Cardiac septum (tissue), 1 donor: Measurements from ENCODE around the gene ZNF273. TPM values are rescaled to one million over a fixed set of nuclear protein-coding genes. Genes with fewer than 3 reads are reported as not detected.
"Not testable (repeated sequence)": the region's sequence is repeated elsewhere in the genome, so short reads cannot be mapped to it uniquely, and the experiment has no call there.

ENCODE experiments used
- DNase-seq: peaks from one replicate; pipeline ENCODE4 v3.0.0-alpha.2; 2020; ENCODE audit warnings: low spot score
- intact Hi-C: fragments of 100-400 bp; cut with DNase I; formaldehyde crosslinking; loops from one replicate; pipeline ENCODE4 v1.14.0; 2022
- total RNA-seq: library from RNA; stranded (reverse); fragmentation: NEBNext Ultra II Directional; extraction: Animal tissue kit (Norgen Biotek cat#: 25700); gene quantifications from one replicate; pipeline ENCODE4 v1.2.1, GENCODE V29; 2021
- donor health status: DM: no; HTN: no; CAD: no.

Gene ZNF273
- total RNA-seq, 1 donor from 2014 or later = 3.0 TPM

GRCh38 chr7:64928252-64929187 lies 25.4 kb downstream of the ZNF273 start:
- intact Hi-C loops, DNase-seq: not testable (repeated sequence)

- intact Hi-C loops = no loop called here
- DNase-seq = no peak
These were observed 31.4 kb downstream of the ZNF273 start for GRCh38 chr7:64934478-64934877.

- intact Hi-C loops = no loop called here
- no peak for DNase-seq
These were observed 35.5 kb downstream of the ZNF273 start for GRCh38 chr7:64938540-64938939.

- DNase-seq, intact Hi-C loops: not testable (repeated sequence)
These were observed 36.9 kb downstream of the ZNF273 start for GRCh38 chr7:64940021-64940420.

- DNase-seq, intact Hi-C loops: not testable (repeated sequence)
These were observed 41.8 kb downstream of the ZNF273 start for GRCh38 chr7:64944667-64945502.

GRCh38 chr7:64945503-64946175 lies 42.6 kb downstream of the ZNF273 start:
- intact Hi-C loops = no loop called here
- no peak for DNase-seq

- intact Hi-C loops = no loop called here
- DNase-seq = no peak
These were observed 43.7 kb downstream of the ZNF273 start for GRCh38 chr7:64946772-64947171.

GRCh38 chr7:64947252-64948000 lies 44.4 kb downstream of the ZNF273 start:
- DNase-seq = no peak
- intact Hi-C loops = no loop called here

- DNase-seq, intact Hi-C loops: not testable (repeated sequence)
These were observed 45.7 kb downstream of the ZNF273 start for GRCh38 chr7:64948774-64949173.

GRCh38 chr7:64950673-64951072 lies 47.6 kb downstream of the ZNF273 start:
- DNase-seq, intact Hi-C loops: not testable (repeated sequence)

GRCh38 chr7:64951250-64951848 lies 48.3 kb downstream of the ZNF273 start:
- intact Hi-C loops = no loop called here
- DNase-seq = no peak

- intact Hi-C loops = no loop called here
- no peak for DNase-seq
These were observed 56.1 kb downstream of the ZNF273 start for GRCh38 chr7:64959072-64959747.

- DNase-seq = no peak
- intact Hi-C loops = no loop called here
These were observed 62.5 kb downstream of the ZNF273 start for GRCh38 chr7:64965594-64965993.

- DNase-seq = no peak
- intact Hi-C loops = no loop called here
These were observed 75.6 kb downstream of the ZNF273 start for GRCh38 chr7:64978497-64979203.
